Transverse colon (tissue), 4 donors: ENCODE measurements around the gene CBLB. TPM values are rescaled to one million over a fixed set of nuclear protein-coding genes. Genes with fewer than 3 reads are reported as not detected.

ENCODE experiments used
- DNase-seq: peaks from one replicate; pipeline ENCODE4 v3.0.0-alpha.2; 2019
- H3K27ac ChIP-seq, 4 donors: fragments of 200-600 bp; sonication (generic); 2 replicates each; pipeline ENCODE4 v1.5.1; 2016 to 2018; ENCODE audit warnings: inconsistent platforms in 4 of 4
- H3K27me3 ChIP-seq: fragments of 200-600 bp; sonication (generic); 2 replicates; pipeline ENCODE4 v1.5.1; 2017; ENCODE audit warnings: inconsistent platforms
- H3K36me3 ChIP-seq, 4 donors: fragments of 200-600 bp; sonication (generic); 2 replicates each; pipeline ENCODE4 v1.5.1; 2017 to 2019; ENCODE audit warnings: inconsistent platforms in 4 of 4
- H3K4me1 ChIP-seq, 4 donors: fragments of 200-600 bp; sonication (generic); 2 replicates each; pipeline ENCODE4 v1.5.1; 2017 to 2020; ENCODE audit warnings: inconsistent platforms in 4 of 4
- H3K4me3 ChIP-seq, 4 donors: fragments of 200-600 bp; sonication (generic); 1 replicate in 1 of 4; 2 replicates in 3 of 4; pipeline versions ENCODE4 v1.5.1 to v1.6.1; 2017 to 2019; ENCODE audit warnings: inconsistent platforms in 4 of 4
- H3K9me3 ChIP-seq, 2 donors: fragments of 200-600 bp; sonication (generic); 2 replicates each; pipeline ENCODE4 v1.5.1; 2017 to 2019; ENCODE audit warnings: inconsistent platforms in 2 of 2
- EP300 ChIP-seq: sonication (generic); formaldehyde crosslinking; IDR thresholded peaks from one replicate; pipeline ENCODE4 v1.6.1; 2017; ENCODE audit warnings: antibody characterized with exemption, low read depth
- POLR2A ChIP-seq: fragments of 450-650 bp; IDR thresholded peaks from one replicate; pipeline ENCODE4 v1.6.1; 2016; ENCODE audit warnings: antibody characterized with exemption, mild to moderate bottlenecking, moderate library complexity
- POLR2AphosphoS5 ChIP-seq, 3 donors: sonication (generic); formaldehyde crosslinking; IDR thresholded peaks; one replicate each; pipeline ENCODE4 v1.6.1; 2016; ENCODE audit warnings: antibody characterized with exemption in 3 of 3
- WGBS, 2 donors: methylation state at CpG; one replicate each; pipeline ENCODE4 v1.1.5; 2018; ENCODE audit warnings: low coverage in 1 of 2; 5-methylcytosine and 5-hydroxymethylcytosine counted together
- in situ Hi-C, 4 donors: fragments of 200-750 bp; cut with MboI; loops; one replicate each; pipeline versions ENCODE4 v1.15.0 to v1.15.1; 2017; ENCODE audit warnings: low sequenced_read_pairs in 3 of 4, low pct_ligation_motif_present in 1 of 4, low pct_unique_long_range_greater_than_20kb in 1 of 4
- intact Hi-C: fragments of 100-400 bp; cut with DNase I; formaldehyde crosslinking; loops from one replicate; pipeline ENCODE4 v1.15.1; 2023; ENCODE audit warnings: low total_unique reads
- total RNA-seq, 4 donors: library from RNA; depleted of rRNA; stranded (reverse); fragments of >200 nt; gene quantifications; one replicate each; pipeline ENCODE4 v1.1.0, GENCODE V29; 2016
- TF ChIP-seq, protein P1 (sequence below), 5 experiments: fragments of 200-600 bp in 3 of 5; fragments of 450-650 bp in 2 of 5; sonication (generic) in 3 of 5; IDR thresholded peaks; 1 replicate in 2 of 5; 2 replicates in 3 of 5; pipeline ENCODE4 v1.5.1; 2016 to 2017; ENCODE audit warnings: antibody characterized with exemption in 5 of 5, inconsistent platforms in 3 of 5, mild to moderate bottlenecking in 2 of 5, moderate library complexity in 1 of 5

CBLB gene
- total RNA-seq, 4 donors from 2014 or later = 25.1 to 76.2 (median 63.6) TPM

- intact Hi-C loops (no loop called here), in situ Hi-C loops (no loop called here)
- no peak for TF ChIP-seq EP300
- TF ChIP-seq, protein P1, sequence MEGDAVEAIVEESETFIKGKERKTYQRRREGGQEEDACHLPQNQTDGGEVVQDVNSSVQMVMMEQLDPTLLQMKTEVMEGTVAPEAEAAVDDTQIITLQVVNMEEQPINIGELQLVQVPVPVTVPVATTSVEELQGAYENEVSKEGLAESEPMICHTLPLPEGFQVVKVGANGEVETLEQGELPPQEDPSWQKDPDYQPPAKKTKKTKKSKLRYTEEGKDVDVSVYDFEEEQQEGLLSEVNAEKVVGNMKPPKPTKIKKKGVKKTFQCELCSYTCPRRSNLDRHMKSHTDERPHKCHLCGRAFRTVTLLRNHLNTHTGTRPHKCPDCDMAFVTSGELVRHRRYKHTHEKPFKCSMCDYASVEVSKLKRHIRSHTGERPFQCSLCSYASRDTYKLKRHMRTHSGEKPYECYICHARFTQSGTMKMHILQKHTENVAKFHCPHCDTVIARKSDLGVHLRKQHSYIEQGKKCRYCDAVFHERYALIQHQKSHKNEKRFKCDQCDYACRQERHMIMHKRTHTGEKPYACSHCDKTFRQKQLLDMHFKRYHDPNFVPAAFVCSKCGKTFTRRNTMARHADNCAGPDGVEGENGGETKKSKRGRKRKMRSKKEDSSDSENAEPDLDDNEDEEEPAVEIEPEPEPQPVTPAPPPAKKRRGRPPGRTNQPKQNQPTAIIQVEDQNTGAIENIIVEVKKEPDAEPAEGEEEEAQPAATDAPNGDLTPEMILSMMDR (IDR thresholded peaks at IDR 0.05) = no peak
- no peak for TF ChIP-seq POLR2A
- no peak for TF ChIP-seq POLR2AphosphoS5 (IDR thresholded peaks at IDR 0.05)
- WGBS, 2 donors = 85 to 91% methylated on average over 5 of the region's 5 CpGs
- no peaks in the 10 kb centered on the region for H3K9me3 ChIP-seq
- H3K27ac ChIP-seq = no peak overlapping the region
- H3K27me3 ChIP-seq = no peaks in the 10 kb centered on the region
- no peak overlapping the region for H3K4me3 ChIP-seq
- H3K4me1 ChIP-seq = peaks cover 0 to 5% (median 0%) of the 10 kb centered on the region in 4 donors
- no peaks in the 10 kb centered on the region for H3K36me3 ChIP-seq
- DNase-seq = no peak
Observed at GRCh38 chr3:105773291-105773690, 95.5 kb downstream of the CBLB start.

DNA sequence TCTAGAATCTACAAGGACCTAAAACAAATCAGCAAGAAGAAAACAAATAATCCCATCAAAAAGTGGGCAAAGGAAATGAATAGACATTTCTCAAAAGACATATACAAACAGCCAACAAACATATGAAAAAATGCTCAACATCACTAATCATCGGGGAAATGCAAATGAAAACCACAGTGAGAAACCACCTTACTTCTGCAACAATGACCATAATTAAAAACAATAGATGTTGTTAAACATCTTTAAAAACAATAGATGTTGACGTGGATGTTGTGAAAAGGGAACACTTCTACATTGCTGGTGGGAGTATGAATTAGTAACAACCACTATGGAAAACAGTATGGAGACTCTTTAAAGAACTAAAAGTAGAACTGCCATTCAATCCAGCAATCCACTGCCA, 96.2 kb downstream of the CBLB start:
- in situ Hi-C loops (no loop called here), intact Hi-C loops (no loop called here)

GRCh38 chr3:105771392-105771791, 97.4 kb downstream of the CBLB start:
- TF ChIP-seq, protein P1 (IDR thresholded peaks at IDR 0.05) = no peak
- TF ChIP-seq EP300 = no peak
- no peak for TF ChIP-seq POLR2A
- TF ChIP-seq POLR2AphosphoS5 (IDR thresholded peaks at IDR 0.05) = no peak
- Histone ChIP-seq H3K4me1 (peaks cover 0 to 5% (median 0%) of the 10 kb centered on the region in 4 donors), H3K27ac (no peak overlapping the region), H3K36me3 (no peaks in the 10 kb centered on the region), H3K27me3 (no peaks in the 10 kb centered on the region), H3K4me3 (no peak overlapping the region), H3K9me3 (no peaks in the 10 kb centered on the region)
- intact Hi-C loops = no loop called here
- whole genome bisulfite sequencing, 2 donors = 97 to 100% methylated on average over 1 of the region's 1 CpG
- in situ Hi-C loops = no loop called here
- DNase-seq = no peak

More for the DNA sequence above, 96.2 kb downstream of the CBLB start:
- TF ChIP-seq, protein P1 (IDR thresholded peaks at IDR 0.05) = no peak
- TF ChIP-seq POLR2A (no peak), POLR2AphosphoS5 (IDR thresholded peaks at IDR 0.05) (no peak), EP300 (no peak)
- Histone ChIP-seq H3K36me3 (no peaks in the 10 kb centered on the region), H3K27ac (no peak overlapping the region), H3K9me3 (no peaks in the 10 kb centered on the region), H3K4me3 (no peak overlapping the region), H3K27me3 (no peaks in the 10 kb centered on the region), H3K4me1 (peaks cover 0 to 5% (median 0%) of the 10 kb centered on the region in 4 donors)
- WGBS, 2 donors = 65 to 82% methylated on average over 2 of the region's 2 CpGs
- no peak for DNase-seq

DNA sequence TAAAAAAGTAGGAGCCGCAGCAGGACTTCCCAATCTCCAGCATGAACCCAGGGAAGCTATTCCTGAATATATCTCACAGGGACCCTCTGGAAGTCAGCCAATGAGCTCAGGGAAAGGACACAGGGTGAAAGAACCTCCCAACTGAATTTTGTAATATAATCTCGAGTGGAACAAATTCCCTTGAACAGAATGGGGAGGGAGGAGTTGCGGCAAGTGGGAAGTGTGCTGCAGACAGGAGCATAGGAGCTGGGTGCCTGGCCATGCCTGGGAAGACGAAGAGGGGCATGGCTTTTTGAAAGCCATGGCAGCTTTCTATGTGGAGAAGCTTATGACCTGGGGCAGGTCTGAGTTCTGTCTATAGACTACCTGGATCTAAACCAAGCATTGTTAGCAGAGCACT, 98.4 kb downstream of the CBLB start:
- Histone ChIP-seq H3K9me3 (no peaks in the 10 kb centered on the region), H3K4me3 (no peak overlapping the region), H3K27me3 (no peaks in the 10 kb centered on the region), H3K4me1 (peaks cover 0 to 5% (median 0%) of the 10 kb centered on the region in 4 donors), H3K27ac (no peak overlapping the region), H3K36me3 (no peaks in the 10 kb centered on the region)
- intact Hi-C loops (no loop called here), in situ Hi-C loops (no loop called here)
- no peak for TF ChIP-seq POLR2A
- no peak for TF ChIP-seq POLR2AphosphoS5 (IDR thresholded peaks at IDR 0.05)
- no peak for TF ChIP-seq EP300
- TF ChIP-seq, protein P1 (IDR thresholded peaks at IDR 0.05) = no peak
- WGBS, 2 donors = 91 to 100% methylated on average over 1 to 4 of the region's 4 CpGs
- no peak for DNase-seq
